Fibroblast of skin of left biceps (primary cell): ENCODE results near the gene CTAG1A.
"Not testable (repeated sequence)": the region's sequence is repeated elsewhere in the genome, so short reads cannot be mapped to it uniquely, and the experiment has no call there.

Experiments used
- DNase-seq, 2 experiments: peaks; one replicate each; pipeline ENCODE4 v3.0.0-alpha.2; 2013; ENCODE audit warnings: low read depth in 2 of 2

Gene CTAG1A

GRCh38 chrX:154573061-154573460, 11.9 kb upstream of the CTAG1A start:
- DNase-seq = not testable (repeated sequence)

- not testable (repeated sequence) for DNase-seq
Measured at GRCh38 chrX:154575076-154575475, 9.9 kb upstream of the CTAG1A start.

DNA sequence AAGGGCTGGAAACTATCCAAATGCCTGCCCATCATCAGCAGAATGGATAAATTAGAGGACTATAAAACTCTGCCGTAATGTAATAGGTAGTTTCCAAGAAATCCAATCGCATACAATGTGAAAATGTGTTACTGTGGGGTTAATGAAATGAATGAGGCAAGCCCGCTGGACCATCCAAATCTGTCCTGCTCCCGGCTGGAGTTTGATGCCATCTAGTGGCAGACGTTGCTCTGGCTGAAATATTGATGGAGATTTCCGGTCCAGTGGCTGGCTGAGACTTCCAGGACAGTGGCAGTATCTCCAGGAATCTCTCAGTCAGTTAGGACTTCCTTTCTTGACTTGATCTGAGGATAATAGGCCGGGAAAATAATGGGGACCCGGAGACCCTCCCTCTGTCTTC, 1.9 kb upstream of the CTAG1A start:
- not testable (repeated sequence) for DNase-seq

- DNase-seq = not testable (repeated sequence)
Measured at GRCh38 chrX:154590415-154590814, 5.5 kb downstream of the CTAG1A start.

GRCh38 chrX:154592505-154592904, 7.6 kb downstream of the CTAG1A start:
- no peak for DNase-seq

GRCh38 chrX:154593201-154593600, 8.3 kb downstream of the CTAG1A start:
- no peak for DNase-seq

DNA sequence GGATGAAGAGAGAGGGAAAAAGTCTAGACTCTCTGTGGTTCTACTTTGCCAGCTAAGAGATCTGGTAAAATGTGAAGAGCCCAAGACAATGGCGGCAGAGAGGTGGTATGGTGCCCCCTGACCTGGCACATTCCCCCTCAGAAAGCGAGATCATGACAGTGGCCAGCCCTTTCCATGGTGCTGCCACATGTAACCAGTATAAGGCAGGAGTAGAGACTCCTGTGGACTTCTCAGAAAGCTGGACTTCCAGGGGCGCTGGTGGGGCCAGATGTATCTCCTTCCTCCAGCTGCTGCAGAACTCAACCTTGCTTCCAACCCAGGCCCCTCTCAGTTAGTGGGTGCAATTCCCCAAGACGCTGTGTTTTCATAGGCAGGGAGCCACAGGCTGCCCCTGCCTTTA, 9.6 kb downstream of the CTAG1A start:
- DNase-seq = no peak

GRCh38 chrX:154595559-154596249, 10.8 kb downstream of the CTAG1A start:
- DNase-seq = no peak

GRCh38 chrX:154596290-154596929, 11.5 kb downstream of the CTAG1A start:
- DNase-seq = peak; percentile 77 to 81

- DNase-seq = no peak
Measured at GRCh38 chrX:154597221-154597620, 12.3 kb downstream of the CTAG1A start.

- no peak for DNase-seq
Measured at GRCh38 chrX:154598656-154599055, 13.7 kb downstream of the CTAG1A start.

GRCh38 chrX:154599531-154599930, 14.6 kb downstream of the CTAG1A start:
- no peak for DNase-seq

GRCh38 chrX:154600759-154601374, 15.9 kb downstream of the CTAG1A start:
- no peak for DNase-seq

DNA sequence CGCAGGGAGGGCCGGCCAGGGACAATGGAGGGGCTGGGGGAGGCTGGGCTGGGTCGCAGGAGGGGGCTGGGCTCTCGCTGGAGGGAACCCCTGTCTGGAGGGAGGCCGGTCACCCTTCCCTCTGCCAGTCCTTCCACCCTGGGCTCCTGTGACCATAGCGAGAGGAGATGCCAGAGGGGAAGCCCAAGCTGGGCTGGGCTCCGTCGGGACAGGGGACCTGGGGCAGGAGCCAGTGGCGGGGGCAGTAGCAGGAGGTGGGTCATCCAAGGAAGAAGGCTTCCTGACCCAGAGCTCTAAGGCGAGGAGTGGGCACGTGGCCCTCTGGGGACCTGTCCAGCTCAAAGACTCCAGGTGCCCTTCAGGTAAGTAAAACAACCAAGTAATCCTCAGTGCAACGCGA, 17.3 kb downstream of the CTAG1A start:
- no peak for DNase-seq

GRCh38 chrX:154602766-154603437, 18.0 kb downstream of the CTAG1A start:
- DNase-seq = no peak

DNA sequence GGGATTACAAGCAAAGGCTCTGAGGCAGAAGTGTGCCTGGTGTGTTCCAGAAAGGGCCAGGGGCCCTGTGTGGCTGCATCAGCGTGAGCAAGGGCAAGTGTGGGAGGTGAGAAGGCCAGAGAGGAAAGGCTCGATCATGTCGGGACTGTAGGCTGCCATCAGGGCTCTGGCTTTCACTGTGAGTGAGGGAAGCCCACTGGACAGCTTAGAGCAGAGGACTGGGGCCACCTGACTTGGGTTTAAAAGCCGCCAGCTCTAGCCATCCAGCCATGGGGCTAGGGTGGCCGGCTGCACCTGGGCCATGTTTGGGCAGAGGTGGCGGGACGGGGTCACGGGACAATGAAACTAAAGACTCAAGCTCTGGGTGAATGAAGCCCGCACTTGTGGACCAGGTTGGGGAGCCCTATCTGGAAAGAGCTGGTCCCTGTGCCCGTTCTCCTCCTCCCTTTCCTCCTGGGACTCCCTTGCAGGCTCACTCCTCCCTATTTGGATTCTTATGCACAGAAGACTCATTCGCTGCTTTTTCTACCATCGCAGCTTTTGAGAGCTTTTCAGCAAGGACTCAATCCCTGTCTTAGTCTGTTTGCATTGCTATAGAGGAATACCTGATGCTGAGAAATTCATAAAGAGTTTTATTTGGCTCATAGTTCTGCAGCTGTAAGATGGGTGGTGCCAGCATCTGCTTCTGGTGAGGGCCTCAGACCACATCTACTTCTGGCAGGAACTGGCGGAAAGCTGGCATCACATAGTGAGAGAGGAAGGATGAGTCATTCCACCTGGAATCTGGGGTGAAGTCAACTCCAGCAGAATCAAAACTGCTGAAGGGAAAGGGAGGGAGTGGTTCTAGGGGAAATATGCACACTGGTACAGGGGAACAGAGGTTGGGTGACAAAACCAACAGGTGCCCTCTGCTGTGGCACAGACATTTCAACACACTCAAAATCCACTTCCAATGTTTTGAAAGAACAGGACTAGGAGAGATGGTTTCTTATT, 18.8 kb downstream of the CTAG1A start:
- DNase-seq = no peak

DNA sequence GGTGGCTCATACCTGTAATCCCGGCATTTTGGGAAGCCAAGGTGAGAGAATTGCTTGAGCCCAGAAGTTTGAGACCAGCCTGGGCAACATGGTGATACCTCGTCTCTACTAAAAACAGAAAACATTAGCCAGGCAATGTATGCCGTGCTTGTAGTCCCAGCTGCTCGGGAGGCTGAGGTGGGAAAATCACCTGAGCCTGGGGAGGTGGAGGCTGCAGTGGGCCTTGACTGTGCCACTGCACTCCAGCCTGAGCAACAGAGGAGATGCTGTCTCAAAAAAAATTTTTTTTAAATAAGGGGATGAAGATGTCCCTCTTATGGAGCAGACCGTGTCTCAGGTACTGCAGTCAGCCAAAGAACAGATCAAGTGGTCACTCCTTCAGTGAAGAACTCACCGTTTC, 20.6 kb downstream of the CTAG1A start:
- no peak for DNase-seq

GRCh38 chrX:154607370-154607769, 22.4 kb downstream of the CTAG1A start:
- DNase-seq = no peak

DNA sequence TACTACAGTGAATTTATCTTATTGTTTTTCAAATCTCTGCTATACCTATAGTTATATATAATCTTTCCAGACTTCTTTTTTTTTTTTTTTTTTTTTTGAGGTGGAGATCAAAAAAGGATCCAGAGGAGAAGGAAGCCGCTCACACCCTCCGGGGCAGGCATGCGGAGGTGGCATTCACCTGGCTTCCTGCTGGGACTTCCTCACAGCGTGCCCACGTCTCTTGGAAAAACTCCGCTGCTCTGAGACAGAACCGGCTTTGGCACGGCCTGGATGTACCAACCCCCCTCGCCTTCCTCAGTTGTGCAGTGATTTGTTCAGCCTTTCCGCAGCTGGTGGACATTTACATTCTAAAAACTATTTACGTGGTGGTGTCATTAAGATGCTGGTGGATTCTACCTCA, 23.0 kb downstream of the CTAG1A start:
- DNase-seq = not testable (repeated sequence)

GRCh38 chrX:154608823-154609222, 23.9 kb downstream of the CTAG1A start:
- DNase-seq = not testable (repeated sequence)

- not testable (repeated sequence) for DNase-seq
Measured at GRCh38 chrX:154611146-154611545, 26.2 kb downstream of the CTAG1A start.
